T-cell (primary cell): ENCODE results near the gene PRKCZ. TPM values are rescaled to one million over a fixed set of nuclear protein-coding genes. Genes with fewer than 3 reads are reported as not detected.

Experiments used
- ATAC-seq, 4 experiments: fragments of 200-7000 bp in 3 of 4; fragments of 150-1000 bp in 1 of 4; cut with Tn5 transposase; replicated peaks in 1 of 4; 1 replicate in 3 of 4; 2 replicates in 1 of 4; pipeline ENCODE4 v1.10.0; 2021; ENCODE audit warnings: moderate library complexity in 3 of 4, mild to moderate bottlenecking in 2 of 4, moderate number of reproducible peaks in 1 of 4
- CTCF ChIA-PET, 2 donors: fragments of 300-600 bp; sonication (Branson Sonifier 250); formaldehyde crosslinking; loops; one replicate each; lab custom pipeline; 2022; ENCODE audit warnings: antibody characterized with exemption in 2 of 2; lab: Charles Lee
- POLR2A ChIA-PET, 2 donors: fragments of 300-600 bp; sonication (Branson Sonifier 250); formaldehyde crosslinking; loops; one replicate each; lab custom pipeline; 2022; ENCODE audit warnings: antibody characterized with exemption in 2 of 2; lab: Charles Lee
- DNase-seq, 35 experiments: peaks; one replicate each; pipeline versions ENCODE4 v3.0.0 to v3.0.0-alpha.2; 2013 to 2023
- H3K27ac ChIP-seq: one replicate; pipeline ENCODE4 v1.5.1; 2013; ENCODE audit warnings: low read length
- H3K27me3 ChIP-seq, 2 experiments: replicated peaks in 1 of 2; 1 replicate in 1 of 2; 2 replicates in 1 of 2; pipeline versions ENCODE4 v1.6.1 to v1.7.0; 2013; ENCODE audit warnings: low read length in 1 of 2, mixed read lengths in 1 of 2; ENCODE audit not compliant: control insufficient read depth in 2 of 2, insufficient read depth in 2 of 2; ENCODE audit errors: extremely low read depth in 1 of 2
- H3K36me3 ChIP-seq, 2 donors: 1 replicate in 1 of 2; 2 replicates in 1 of 2; pipeline versions ENCODE4 v1.6.1 to v1.7.0; 2013; ENCODE audit warnings: low read length in 1 of 2; ENCODE audit not compliant: control insufficient read depth in 2 of 2, insufficient read depth in 1 of 2; ENCODE audit errors: extremely low read depth in 1 of 2
- H3K4me1 ChIP-seq, 2 experiments: 1 replicate in 1 of 2; 2 replicates in 1 of 2; pipeline versions ENCODE4 v1.6.1 to v1.7.0; 2013; ENCODE audit warnings: low read length in 2 of 2, mixed read lengths in 1 of 2; ENCODE audit not compliant: insufficient read depth in 2 of 2, control insufficient read depth in 1 of 2; ENCODE audit errors: extremely low read depth in 1 of 2
- H3K4me3 ChIP-seq, 2 donors: 1 replicate in 1 of 2; 2 replicates in 1 of 2; pipeline versions ENCODE4 v1.5.1 to v1.7.0; 2013; ENCODE audit warnings: mild to moderate bottlenecking in 2 of 2, low read length in 1 of 2, moderate library complexity in 1 of 2; ENCODE audit not compliant: control insufficient read depth in 1 of 2; ENCODE audit errors: extremely low read depth in 1 of 2
- H3K9me3 ChIP-seq: 2 replicates; pipeline ENCODE4 v1.7.0; 2013
- H3K27ac Mint-ChIP-seq, 2 donors: one replicate each; pipeline ENCODE4 v1.8.0; 2020 to 2021; ENCODE audit warnings: mild to moderate bottlenecking in 2 of 2, mixed read lengths in 2 of 2
- H3K27me3 Mint-ChIP-seq, 2 donors: one replicate each; pipeline ENCODE4 v1.8.0; 2021 to 2022; ENCODE audit warnings: mixed read lengths in 2 of 2
- H3K36me3 Mint-ChIP-seq: one replicate; pipeline ENCODE4 v1.8.0; 2021; ENCODE audit warnings: mixed read lengths
- H3K4me1 Mint-ChIP-seq, 3 donors: one replicate each; pipeline ENCODE4 v1.8.0; 2020 to 2022; ENCODE audit warnings: mixed read lengths in 3 of 3, mild to moderate bottlenecking in 1 of 3
- H3K4me3 Mint-ChIP-seq, 3 donors: one replicate each; pipeline ENCODE4 v1.8.0; 2020 to 2022; ENCODE audit warnings: mild to moderate bottlenecking in 3 of 3, mixed read lengths in 3 of 3, moderate library complexity in 3 of 3
- H3K9me3 Mint-ChIP-seq, 3 donors: one replicate each; pipeline ENCODE4 v1.8.0; 2020 to 2022; ENCODE audit warnings: mixed read lengths in 3 of 3
- WGBS: methylation state at CpG from one replicate; pipeline ENCODE4 v1.1.5; 2013; ENCODE audit warnings: missing lambda C conversion rate; ENCODE audit not compliant: insufficient coverage; 5-methylcytosine and 5-hydroxymethylcytosine counted together
- total RNA-seq, 35 experiments: library from RNA in 6 of 35; stranded (reverse) in 6 of 35; fragments of 120-200 nt in 1 of 35; gene quantifications; one replicate each; pipeline versions ENCODE4 v1.2.1 to v1.2.4 and lab custom pipeline; 2013 to 2026

The PRKCZ gene
- 10 to 100 TPM; 27.5 to 36.9 (median 31.0) TPM for total RNA-seq
- total RNA-seq (2013): 17.2 TPM
- 6.3 to 34.7 (median 22.7) reads per million in 29 experiments for total RNA-seq (lab: John Stamatoyannopoulos, UW)

DNA sequence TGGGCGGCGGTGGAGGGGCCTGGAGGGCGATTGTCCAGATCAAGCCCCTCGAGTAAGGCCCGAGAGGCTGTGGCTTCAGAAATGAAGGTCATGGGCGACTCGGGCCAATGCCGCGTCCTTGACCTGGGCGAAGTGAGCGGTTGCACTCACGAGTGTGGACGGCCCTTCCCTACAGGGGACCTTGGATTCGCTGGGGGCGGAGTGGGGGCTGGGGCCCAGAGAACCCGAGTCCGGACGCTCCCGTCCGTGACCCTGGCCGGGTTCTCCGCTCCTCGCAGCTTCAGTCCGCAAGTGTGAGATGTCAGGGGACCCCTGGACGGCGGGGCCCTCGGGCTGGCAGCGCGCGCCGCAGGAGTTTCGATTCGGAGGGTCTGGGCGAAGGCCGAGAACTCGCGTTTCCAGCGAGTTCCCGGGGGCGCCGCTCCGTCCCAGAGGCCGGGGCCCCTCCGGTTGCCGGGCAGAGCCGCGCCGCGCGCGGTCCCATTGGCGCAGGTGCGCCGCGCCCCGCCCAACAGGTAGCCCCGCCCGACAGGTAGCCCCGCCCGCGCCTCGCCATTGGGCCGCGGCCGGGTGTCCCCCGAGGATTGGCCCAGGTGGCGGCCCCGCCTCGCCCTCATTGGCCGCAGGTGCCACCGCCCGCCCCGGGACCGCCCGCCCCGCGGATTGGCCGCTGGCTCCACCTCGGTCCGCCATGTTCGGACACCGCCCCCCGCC, at the start of gene PRKCZ:
TSS of gene PRKCZ (plus strand) at position 694 of the 714 bp plus-strand sequence. CDS start 220 bp downstream, outside the sequence.
- Mint-ChIP-seq H3K27ac (peak within 1 kb of the TSS; percentile 8 to 68), H3K4me3 (peak within 1 kb of the TSS; percentile 73 to 80 (median 79)), H3K4me1 (peaks cover 30 to 41% (median 30%) of the 10 kb centered on the region in 3 donors), H3K27me3 (peaks cover 4 to 11% of the 10 kb centered on the region in 2 donors), H3K9me3 (no peaks in the 10 kb centered on the region), H3K36me3 (no peaks in the 10 kb centered on the region)
- peak within 1 kb of the TSS; percentile 36 for H3K27ac ChIP-seq
- no peaks in the 10 kb centered on the region for H3K9me3 ChIP-seq
- peaks cover 2 to 41% of the 10 kb centered on the region in 2 experiments for H3K4me1 ChIP-seq
- DNase-seq (peak; percentile 82 to 98 (median 91)), ATAC-seq (peak; percentile 96 to 99 (median 96))
- H3K4me3 ChIP-seq: peak within 1 kb of the TSS; percentile 76 to 88
- ChIA-PET CTCF (no interaction called here), POLR2A (no interaction called here)
- no peaks in the 10 kb centered on the region for H3K36me3 ChIP-seq
- H3K27me3 ChIP-seq: peaks cover 0 to 48% of the 10 kb centered on the region in 2 experiments
- 2% methylated on average over 83 of the region's 83 CpGs for WGBS

- no peaks in the 10 kb centered on the region for H3K9me3 ChIP-seq
- DNase-seq (no peak), ATAC-seq (no peak)
- peaks cover 39 to 42% of the 10 kb centered on the region in 2 donors for H3K27me3 Mint-ChIP-seq
- H3K4me3 Mint-ChIP-seq: no peak overlapping the region
- H3K4me1 Mint-ChIP-seq: peaks cover 5 to 7% (median 6%) of the 10 kb centered on the region in 3 donors
- H3K36me3 ChIP-seq: no peaks in the 10 kb centered on the region
- H3K4me1 ChIP-seq: peaks cover 0 to 7% of the 10 kb centered on the region in 2 experiments
- H3K27me3 ChIP-seq: peaks cover 10 to 49% of the 10 kb centered on the region in 2 experiments
- 79% methylated on average over 7 of the region's 7 CpGs for WGBS
- ChIA-PET CTCF (no interaction called here), POLR2A (no interaction called here)
- no peaks in the 10 kb centered on the region for H3K36me3 Mint-ChIP-seq
- H3K4me3 ChIP-seq: no peak overlapping the region
- no peak overlapping the region for H3K27ac Mint-ChIP-seq
- no peaks in the 10 kb centered on the region for H3K9me3 Mint-ChIP-seq
- no peak overlapping the region for H3K27ac ChIP-seq
Observed at GRCh38 chr1:2000432-2000831, 49.8 kb upstream of the PRKCZ start.

GRCh38 chr1:2000850-2001249, 49.4 kb upstream of the PRKCZ start:
- Mint-ChIP-seq H3K4me1 (peaks cover 5 to 6% (median 6%) of the 10 kb centered on the region in 3 donors), H3K27me3 (peaks cover 42 to 45% of the 10 kb centered on the region in 2 donors), H3K4me3 (no peak overlapping the region), H3K9me3 (no peaks in the 10 kb centered on the region), H3K36me3 (no peaks in the 10 kb centered on the region), H3K27ac (no peak overlapping the region)
- ATAC-seq (no peak), DNase-seq (no peak)
- ChIA-PET CTCF (no interaction called here), POLR2A (no interaction called here)
- Histone ChIP-seq H3K27ac (no peak overlapping the region), H3K4me1 (peaks cover 0 to 7% of the 10 kb centered on the region in 2 experiments), H3K9me3 (no peaks in the 10 kb centered on the region), H3K4me3 (no peak overlapping the region), H3K36me3 (no peaks in the 10 kb centered on the region), H3K27me3 (peaks cover 10 to 53% of the 10 kb centered on the region in 2 experiments)
- WGBS: no CpG with 5 or more reads among the region's 9 CpGs

GRCh38 chr1:2001773-2002411, 48.3 kb upstream of the PRKCZ start:
- H3K36me3 Mint-ChIP-seq: no peaks in the 10 kb centered on the region

DNA sequence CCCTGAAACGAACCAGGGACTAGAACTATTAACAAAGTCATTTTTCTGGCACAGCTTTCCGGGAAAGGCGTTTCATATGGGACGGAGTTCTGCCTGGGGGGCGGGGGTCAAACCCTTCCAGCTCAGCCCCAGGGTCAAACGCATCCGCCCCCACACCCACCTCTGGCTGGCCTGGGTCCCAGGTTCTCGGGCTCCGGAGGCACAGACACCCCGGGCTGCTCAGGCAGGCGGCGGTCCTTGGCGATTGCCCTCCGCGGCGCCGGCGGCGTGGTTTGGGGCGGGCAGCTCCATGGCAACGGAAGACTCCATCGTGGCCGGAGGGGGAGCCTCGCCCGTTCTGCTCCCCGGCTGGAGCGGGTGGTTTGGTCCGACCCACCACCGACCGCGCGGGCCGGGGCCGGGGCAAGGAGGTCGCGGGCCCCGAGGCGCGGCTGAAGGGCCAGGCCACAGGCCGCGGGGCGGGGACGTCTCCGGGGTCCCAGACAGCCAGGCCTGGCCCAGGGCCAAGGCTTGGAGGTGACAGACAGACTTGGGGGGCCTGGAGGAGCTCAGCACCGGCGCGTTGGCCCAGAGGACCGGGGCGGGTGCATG, 46.6 kb upstream of the PRKCZ start, which contains the start of gene CFAP74:
TSS of gene CFAP74 (minus strand) at position 246 of the 591 bp plus-strand sequence. CDS start 12,830 bp downstream, outside the sequence.
- ChIA-PET POLR2A (no interaction called here), CTCF (no interaction called here)
- Histone ChIP-seq H3K9me3 (no peaks in the 10 kb centered on the region), H3K27me3 (peaks cover 12 to 57% of the 10 kb centered on the region in 2 experiments), H3K4me3 (no peak within 1 kb of the TSS), H3K4me1 (peaks cover 0 to 4% of the 10 kb centered on the region in 2 experiments), H3K36me3 (no peaks in the 10 kb centered on the region), H3K27ac (no peak within 1 kb of the TSS)
- no peaks in the 10 kb centered on the region for H3K9me3 Mint-ChIP-seq
- DNase-seq: peak in 2 of 35 experiments; percentile 9 to 13
- 12% methylated on average over 49 of the region's 49 CpGs for WGBS
- no peaks in the 10 kb centered on the region for H3K4me1 Mint-ChIP-seq
- no peaks in the 10 kb centered on the region for H3K36me3 Mint-ChIP-seq
- ATAC-seq: peak in 1 of 4 experiments; percentile 19
- no peak within 1 kb of the TSS for H3K27ac Mint-ChIP-seq
- H3K4me3 Mint-ChIP-seq: no peak within 1 kb of the TSS
- peaks cover 39 to 42% of the 10 kb centered on the region in 2 donors for H3K27me3 Mint-ChIP-seq

More at GRCh38 chr1:2001773-2002411, 48.3 kb upstream of the PRKCZ start:
- 84% methylated on average over 9 of the region's 13 CpGs for WGBS
- no peak for DNase-seq
- Mint-ChIP-seq H3K4me1 (no peaks in the 10 kb centered on the region), H3K27ac (no peak overlapping the region), H3K27me3 (peaks cover 44 to 46% of the 10 kb centered on the region in 2 donors), H3K9me3 (no peaks in the 10 kb centered on the region), H3K4me3 (no peak overlapping the region)
- peaks cover 10 to 55% of the 10 kb centered on the region in 2 experiments for H3K27me3 ChIP-seq
- H3K4me1 ChIP-seq: peaks cover 0 to 4% of the 10 kb centered on the region in 2 experiments
- POLR2A ChIA-PET: no interaction called here
- H3K27ac ChIP-seq: no peak overlapping the region
- H3K9me3 ChIP-seq: no peaks in the 10 kb centered on the region
- no peak for ATAC-seq
- no peaks in the 10 kb centered on the region for H3K36me3 ChIP-seq
- CTCF ChIA-PET: no interaction called here
- H3K4me3 ChIP-seq: no peak overlapping the region

- ChIA-PET POLR2A (no interaction called here), CTCF (no interaction called here)
- H3K4me1 ChIP-seq: peaks cover 0 to 4% of the 10 kb centered on the region in 2 experiments
- H3K4me3 ChIP-seq: no peak overlapping the region
- ATAC-seq: no peak
- no peak for DNase-seq
- no peak overlapping the region for H3K27ac ChIP-seq
- Mint-ChIP-seq H3K36me3 (no peaks in the 10 kb centered on the region), H3K4me3 (no peak overlapping the region), H3K27me3 (peaks cover 37 to 39% of the 10 kb centered on the region in 2 donors), H3K27ac (no peak overlapping the region), H3K4me1 (no peaks in the 10 kb centered on the region), H3K9me3 (no peaks in the 10 kb centered on the region)
- H3K36me3 ChIP-seq: no peaks in the 10 kb centered on the region
- WGBS: 79% methylated on average over 12 of the region's 21 CpGs
- H3K27me3 ChIP-seq: peaks cover 13 to 65% of the 10 kb centered on the region in 2 experiments
- H3K9me3 ChIP-seq: no peaks in the 10 kb centered on the region
Observed at GRCh38 chr1:2004856-2005255, 45.4 kb upstream of the PRKCZ start.
